Fibroblast of mammary gland (primary cell): ENCODE results near the gene SNRPB2.
A peak's percentile ranks its signal among the peaks of the same experiment; 100 is the strongest.

ENCODE experiments used
- DNase-seq: peaks from one replicate; pipeline ENCODE4 v3.0.0-alpha.2; 2010; ENCODE audit warnings: low read depth
- H3K4me3 ChIP-seq: 2 replicates; pipeline ENCODE4 v1.5.1; 2011; ENCODE audit warnings: low read depth, mild to moderate bottlenecking, low read length, moderate library complexity; ENCODE audit not compliant: control insufficient read depth
- CTCF ChIP-seq: conservative IDR thresholded peaks from 2 replicates; pipeline ENCODE4 v1.5.1; 2011; ENCODE audit warnings: low read depth, low read length, inconsistent platforms; ENCODE audit not compliant: control insufficient read depth, insufficient read depth

Gene SNRPB2

DNA sequence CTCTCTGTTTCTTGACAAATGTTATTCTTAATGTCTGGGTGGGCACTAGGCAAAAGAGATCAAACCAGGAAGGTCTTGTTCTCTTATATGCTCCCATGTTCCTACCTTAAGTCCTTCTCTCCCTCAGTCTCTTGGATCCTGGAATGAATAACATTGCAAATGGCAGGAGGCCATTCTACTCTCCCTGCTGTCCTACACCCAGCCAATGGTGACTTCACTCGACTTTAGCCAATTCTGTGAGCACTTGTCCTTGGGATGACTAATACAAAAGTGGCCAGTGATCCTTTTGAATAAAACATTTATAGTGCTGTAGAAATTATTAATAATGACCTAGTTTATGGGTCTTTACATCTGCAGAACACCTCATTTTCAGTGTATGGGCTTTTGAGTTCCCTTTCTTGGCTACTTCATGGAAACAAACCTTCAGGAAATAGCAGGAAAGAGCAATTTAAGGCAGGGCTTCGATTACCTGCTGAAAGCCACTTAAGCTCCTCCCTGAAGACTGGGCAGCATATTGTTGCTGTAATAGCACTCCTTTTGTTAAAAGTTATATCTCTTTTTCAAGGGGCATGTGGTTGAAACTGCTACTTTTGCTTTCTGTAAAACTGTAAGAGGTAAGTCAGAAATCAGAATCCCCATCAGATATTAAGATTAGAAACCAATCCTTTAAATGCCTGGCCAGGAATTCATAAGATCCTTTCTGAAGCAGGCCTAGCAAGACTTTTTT is 28.8 kb downstream of the SNRPB2 start:
- H3K4me3 ChIP-seq: no peak overlapping the region
- DNase-seq: peak; percentile 2
- no peak for TF ChIP-seq CTCF

GRCh38 chr20:16759181-16759563 is 29.3 kb downstream of the SNRPB2 start:
- no peak for TF ChIP-seq CTCF
- H3K4me3 ChIP-seq: no peak overlapping the region
- DNase-seq: no peak

DNA sequence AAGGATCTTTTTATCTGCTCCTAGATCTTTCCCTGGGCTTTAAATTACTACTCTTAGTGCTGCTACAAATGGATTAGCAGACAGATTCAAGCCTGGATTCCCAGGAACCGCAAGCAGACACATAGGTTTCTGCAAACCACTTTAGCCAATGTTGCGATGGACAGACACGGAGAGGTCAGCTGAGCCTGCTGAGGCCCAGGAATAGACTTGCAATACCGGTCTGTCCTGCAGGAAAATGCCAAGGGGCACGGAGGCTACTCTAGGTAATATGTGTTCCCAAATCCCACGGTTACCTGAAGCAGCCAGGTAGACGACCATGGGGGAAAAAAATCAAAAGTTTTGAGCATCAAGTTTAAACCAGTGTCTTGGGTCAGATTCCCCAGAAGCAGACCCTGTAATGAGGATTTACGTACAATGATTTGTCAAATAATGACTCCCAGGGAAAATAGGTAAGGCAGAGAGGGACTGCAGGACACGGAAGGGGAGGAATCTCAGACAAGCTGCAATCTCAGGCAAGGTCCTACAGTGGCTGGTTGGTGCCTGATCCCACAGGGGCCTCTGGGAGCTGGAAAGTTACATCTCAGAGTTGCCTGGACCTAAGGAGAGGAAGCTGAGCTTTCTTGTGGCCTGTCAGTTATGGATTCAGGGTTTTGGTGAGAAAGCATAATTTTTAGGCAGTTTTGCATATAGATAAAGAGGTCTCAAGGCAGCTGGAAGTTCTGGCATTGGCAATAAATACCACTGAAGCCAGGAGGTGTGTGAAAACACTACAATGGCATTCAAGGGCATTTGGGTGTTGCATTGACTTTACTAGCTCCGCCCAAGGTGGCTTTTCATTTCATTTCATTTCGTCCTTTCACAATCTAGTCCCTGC is 30.8 kb downstream of the SNRPB2 start:
- H3K4me3 ChIP-seq: no peak overlapping the region
- TF ChIP-seq CTCF: no peak
- no peak for DNase-seq

DNA sequence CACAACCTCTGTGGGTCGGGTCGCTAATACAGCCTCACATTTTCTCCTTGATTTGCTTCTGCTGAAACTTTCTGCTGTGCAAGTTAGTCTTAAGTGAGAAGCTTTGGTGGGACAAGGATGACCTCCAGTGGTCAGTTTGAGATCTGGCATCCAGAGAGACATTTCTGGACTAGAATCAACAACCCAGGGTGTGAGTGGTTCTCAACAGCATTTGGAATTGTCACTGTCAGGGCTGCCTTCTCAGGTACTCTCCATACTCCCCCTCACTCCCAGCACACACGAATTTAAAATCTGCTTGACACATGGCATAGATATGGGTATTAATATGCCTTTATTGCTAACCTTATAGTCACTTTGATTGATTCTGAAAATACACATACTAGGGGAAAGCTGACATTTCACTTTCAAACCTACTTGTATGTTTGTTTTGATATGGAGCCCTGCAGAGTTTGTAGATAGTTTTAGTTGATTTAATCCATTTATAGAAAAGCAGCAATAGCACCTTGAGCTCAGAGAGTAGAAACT is 31.5 kb downstream of the SNRPB2 start:
- peak; percentile 77 for TF ChIP-seq CTCF
- peak; percentile 75 for DNase-seq
- no peak overlapping the region for H3K4me3 ChIP-seq

GRCh38 chr20:16764560-16764959 is 34.7 kb downstream of the SNRPB2 start:
- H3K4me3 ChIP-seq: no peak overlapping the region
- TF ChIP-seq CTCF: no peak
- DNase-seq: no peak

DNA sequence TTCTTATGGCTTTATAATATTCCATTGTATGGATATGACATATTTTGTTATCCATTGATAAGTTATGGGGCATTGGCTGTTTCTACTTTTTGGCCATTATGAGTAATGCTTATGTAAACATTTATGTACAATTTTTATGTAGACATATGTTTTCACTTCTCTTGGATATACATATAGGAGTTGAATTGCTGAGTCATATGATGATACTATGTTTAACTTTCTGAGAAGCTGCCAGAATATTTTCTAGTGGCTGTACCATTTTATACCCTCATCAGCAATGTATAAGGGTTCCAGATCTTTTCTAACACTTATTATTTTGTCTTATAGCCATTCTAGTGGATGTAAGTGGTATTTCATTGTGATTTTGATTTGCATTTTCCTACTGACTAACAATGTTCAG is 41.4 kb downstream of the SNRPB2 start:
- DNase-seq: peak; percentile 27
- TF ChIP-seq CTCF: no peak
- no peak overlapping the region for H3K4me3 ChIP-seq
